GM18909 (cell line): ENCODE measurements around the gene ATP6V0D1.

Experiments
- ATAC-seq: cut with Tn5 transposase; IDR thresholded peaks from one replicate; pipeline ENCODE4 v1.9.1; 2021; ENCODE audit warnings: mild to moderate bottlenecking; ENCODE audit not compliant: unreplicated experiment, poor library complexity

The ATP6V0D1 gene

DNA sequence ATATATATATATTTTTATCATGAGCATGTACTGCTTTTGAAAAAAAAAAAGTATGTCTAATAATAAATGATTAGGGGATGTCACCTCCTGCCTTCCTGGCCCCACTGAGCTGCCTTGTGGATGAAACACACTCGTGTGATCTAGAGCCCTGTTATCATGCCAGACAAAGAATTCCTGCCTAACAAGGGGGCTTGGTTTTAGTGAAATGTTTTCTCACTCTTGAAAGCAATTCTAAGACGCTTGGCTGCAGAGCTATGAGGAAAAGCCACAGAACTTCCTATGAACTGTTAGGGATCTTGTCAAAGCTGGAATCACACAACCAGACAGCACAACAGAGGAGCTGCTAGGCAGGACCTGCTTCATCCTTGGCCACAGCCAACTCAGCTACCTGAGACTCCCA is 68.7 kb downstream of the ATP6V0D1 start:
- no peak for ATAC-seq

DNA sequence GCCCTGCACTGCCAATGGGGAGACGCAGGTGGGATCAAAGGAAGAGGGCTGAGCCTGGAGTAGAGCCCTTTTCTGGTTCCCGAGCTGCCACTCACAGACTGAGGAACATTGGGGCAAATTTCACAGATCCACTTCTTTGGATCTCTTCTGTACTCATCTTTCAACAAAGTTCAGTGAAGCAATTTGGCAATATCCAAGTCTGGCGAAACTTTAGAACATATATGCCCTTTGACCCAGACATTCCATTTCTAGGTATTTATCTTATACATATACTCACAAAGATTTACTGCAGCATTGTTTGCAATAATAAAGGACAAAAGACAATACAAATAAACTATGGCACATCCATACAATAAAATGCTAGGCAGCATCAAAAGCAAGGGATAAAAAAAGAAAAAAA is 69.6 kb downstream of the ATP6V0D1 start:
- ATAC-seq, result no peak

DNA sequence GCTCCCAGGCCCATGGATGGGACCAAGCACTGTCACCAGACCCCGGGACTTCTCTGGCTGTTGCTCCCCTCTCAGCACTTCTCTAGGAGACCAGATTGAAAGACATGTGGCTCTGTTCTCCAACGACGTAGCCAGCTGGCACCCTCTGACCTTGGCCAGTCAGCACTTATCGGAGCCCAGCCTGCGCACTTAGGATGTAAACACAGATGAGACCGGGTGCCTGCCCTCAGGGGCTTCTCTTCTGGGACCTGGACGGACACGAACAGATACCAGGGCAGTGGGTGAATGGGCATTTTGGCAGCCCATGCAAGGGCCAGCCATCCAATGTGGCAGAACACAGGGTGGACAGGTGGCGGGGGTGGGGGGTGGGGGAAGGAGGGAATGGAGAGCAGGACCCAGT is 71.3 kb downstream of the ATP6V0D1 start:
- ATAC-seq, result no peak

DNA sequence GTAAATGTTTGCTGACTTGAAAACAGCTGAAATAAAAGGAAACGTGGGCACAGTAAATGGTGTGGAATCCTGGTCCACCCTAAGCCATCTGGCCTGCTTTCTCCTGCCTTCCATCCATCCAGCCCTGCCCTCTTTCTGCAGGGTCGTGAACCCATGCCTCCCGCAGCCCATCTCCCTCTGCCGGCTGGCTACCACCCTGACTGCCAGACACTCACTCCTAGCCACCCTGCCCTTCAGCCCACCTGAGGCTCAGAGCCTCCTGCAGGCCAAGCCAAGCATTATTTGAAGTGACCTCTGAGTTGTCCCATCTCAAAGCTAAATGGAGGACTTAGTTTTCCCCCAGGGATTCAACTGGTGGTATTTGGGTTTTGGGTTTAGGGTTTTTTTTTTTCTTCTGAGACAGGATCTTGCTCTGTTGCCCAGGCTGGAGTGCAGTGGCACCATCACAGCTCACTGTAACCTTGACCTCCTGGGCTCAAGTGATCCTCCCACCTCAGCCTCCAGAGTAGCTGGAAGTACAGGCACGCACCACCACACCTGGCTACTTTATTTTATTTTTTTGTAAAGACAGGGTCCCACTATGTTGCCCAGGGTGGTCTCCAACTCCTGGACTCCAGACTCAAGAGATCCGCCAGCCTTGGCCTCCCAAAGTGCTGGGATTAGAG is 73.0 kb downstream of the ATP6V0D1 start:
- no peak for ATAC-seq

DNA sequence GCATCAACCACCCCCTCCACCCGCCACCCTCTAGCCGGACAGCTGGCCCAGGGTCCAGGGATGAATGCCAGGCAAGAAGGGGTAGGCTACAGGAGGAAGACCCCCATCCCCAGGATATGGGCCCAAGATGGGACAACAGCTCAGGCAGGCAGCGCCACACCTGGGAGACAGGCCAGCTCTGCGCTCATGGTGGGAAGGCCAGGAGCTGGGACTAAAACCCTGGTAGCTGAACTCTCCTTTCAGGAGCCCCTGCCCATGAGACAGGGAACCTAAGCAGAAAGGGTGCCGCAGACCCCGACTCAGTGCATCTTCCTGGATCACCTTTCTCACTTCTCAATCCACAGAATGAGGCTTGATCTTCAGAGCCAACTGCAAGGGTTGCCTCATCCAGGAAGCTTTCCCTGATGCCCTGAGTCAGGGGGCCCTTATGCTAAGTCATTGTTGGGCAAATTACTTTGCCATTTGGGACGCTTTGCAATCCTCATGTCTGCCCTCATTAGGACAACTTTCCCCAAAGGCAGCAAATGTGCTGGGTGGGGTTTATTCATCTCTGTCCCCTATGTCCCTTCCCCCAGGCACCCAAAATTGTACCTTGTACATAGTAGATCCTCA is 73.7 kb downstream of the ATP6V0D1 start:
- ATAC-seq, result no peak

DNA sequence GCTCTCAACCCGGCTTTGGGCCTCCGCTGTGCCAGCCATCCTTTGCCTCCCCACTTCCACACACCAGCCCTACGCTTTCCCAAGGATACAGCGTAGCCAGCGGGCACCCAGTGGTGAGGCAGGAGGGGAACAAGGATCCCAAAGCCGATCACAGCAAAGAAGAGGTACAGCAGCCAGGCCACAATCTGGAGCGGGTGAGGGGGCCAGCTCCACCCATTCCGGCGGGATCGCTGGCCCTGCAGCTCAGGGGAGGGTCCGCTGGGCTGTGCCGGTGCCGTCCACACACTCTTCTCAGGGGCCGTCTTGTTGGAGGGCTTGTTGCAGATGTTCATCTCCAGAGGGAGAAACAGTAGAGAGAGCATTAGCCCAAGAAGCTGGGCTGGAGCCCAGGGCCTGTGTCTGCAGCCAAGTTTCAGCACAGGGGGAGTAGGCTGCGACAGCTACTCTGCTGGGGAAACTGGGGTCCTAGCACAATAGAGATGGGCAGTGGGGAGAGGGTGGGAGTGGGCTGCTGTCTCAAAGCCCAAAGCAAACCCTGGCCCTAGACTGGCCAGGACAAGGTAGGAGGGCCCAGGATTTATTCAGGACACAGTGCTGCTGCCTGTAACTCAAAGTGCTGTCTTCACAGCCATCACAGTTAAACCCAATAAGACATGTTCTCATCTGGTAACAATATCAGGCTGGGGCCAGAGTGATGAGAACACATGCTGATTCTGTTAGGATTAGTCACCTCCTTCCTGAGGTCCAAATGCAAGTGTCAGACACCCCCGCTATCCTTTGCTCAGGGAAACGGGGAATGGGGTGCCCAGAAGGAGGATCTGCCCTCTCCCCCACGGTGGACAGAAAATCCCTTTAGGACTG is 74.6 kb downstream of the ATP6V0D1 start:
- ATAC-seq, result no peak

DNA sequence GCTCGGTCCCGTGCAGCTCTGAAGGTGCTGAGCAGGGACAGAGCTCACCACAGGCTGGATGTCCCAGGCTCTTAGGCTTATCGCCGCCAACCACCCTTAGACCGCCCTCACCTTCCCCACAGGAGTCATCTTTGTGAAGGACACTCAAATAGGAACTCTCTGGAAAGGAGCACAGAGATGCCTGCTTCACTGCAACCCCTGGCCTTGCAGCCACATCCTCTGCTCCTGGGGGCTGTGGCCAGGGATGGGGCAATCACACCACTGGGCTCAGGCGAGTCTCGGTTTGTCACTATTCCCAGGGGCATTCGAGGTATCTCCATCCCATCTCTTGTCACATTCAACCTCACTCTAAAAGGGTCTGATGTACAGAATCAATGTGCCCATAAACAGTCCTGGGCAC is 75.6 kb downstream of the ATP6V0D1 start:
- no peak for ATAC-seq

DNA sequence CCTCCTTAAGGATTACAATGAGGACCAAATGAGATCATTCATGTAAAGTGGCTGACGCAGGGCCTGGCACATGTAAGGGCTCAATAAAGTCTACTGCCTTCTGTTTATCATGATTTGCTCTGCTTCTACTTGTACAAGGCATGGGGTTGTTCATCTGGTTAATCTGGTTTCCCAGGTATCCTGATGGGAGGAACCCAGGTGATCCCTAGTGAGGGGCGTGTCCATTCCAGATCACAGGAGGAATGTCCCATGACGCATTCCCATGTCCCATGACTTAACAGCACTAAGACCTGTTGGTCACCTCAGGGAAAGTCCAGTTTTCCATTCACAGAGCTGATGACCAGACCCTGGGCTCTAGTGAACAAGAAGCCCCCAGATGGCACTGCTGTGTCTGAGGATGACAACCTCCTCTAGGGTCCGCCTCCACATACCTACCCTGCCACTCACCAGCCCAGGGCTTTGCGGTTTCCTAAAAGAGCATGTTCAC is 76.2 kb downstream of the ATP6V0D1 start:
- no peak for ATAC-seq

DNA sequence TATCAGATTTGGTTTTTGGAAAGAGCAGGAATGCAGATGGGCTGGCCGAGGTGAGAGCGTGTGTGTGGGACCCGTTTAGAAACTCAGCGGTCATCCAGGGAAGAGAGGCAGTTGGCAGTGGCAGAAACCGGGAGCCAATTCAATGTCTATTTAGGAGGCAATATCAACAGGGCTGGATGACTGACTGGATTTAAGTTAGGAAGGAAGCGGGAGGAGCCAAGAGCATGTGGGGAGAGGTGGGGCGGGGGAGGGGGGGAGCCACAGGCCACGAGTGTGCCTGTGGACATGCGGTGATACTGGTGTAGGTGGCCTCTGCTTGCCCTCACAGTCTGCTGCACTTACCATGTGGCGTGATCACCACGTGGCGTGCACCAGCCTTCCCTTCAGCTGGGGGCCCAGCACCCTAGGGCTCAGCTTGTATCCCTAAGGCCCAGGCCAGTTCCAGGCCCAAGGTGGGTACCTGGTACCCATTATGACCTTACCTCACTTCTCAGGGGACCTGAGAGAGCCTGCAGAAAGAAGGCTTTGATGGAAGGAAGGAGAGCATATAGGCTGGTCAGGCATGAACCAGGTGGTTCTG is 76.9 kb downstream of the ATP6V0D1 start:
- ATAC-seq, result no peak

DNA sequence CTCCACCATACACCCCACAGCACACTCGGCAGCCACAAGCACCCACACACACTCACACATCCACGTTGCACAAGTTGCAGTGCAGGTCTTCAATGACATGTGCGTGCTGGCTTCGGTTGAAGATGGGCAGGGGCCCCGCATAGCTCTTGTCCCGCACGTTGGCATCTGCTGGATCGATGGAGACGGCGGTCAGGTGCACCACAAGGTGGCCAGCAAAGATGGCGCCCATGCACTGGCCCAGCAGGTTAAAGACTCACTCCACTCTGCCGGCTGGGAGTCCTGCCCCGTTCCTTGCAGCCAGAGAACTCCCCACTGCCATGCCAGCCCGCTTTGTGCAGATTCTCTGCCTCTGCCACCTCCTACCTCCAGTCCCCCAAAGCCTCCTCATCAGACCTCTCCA is 80.1 kb downstream of the ATP6V0D1 start:
- no peak for ATAC-seq

DNA sequence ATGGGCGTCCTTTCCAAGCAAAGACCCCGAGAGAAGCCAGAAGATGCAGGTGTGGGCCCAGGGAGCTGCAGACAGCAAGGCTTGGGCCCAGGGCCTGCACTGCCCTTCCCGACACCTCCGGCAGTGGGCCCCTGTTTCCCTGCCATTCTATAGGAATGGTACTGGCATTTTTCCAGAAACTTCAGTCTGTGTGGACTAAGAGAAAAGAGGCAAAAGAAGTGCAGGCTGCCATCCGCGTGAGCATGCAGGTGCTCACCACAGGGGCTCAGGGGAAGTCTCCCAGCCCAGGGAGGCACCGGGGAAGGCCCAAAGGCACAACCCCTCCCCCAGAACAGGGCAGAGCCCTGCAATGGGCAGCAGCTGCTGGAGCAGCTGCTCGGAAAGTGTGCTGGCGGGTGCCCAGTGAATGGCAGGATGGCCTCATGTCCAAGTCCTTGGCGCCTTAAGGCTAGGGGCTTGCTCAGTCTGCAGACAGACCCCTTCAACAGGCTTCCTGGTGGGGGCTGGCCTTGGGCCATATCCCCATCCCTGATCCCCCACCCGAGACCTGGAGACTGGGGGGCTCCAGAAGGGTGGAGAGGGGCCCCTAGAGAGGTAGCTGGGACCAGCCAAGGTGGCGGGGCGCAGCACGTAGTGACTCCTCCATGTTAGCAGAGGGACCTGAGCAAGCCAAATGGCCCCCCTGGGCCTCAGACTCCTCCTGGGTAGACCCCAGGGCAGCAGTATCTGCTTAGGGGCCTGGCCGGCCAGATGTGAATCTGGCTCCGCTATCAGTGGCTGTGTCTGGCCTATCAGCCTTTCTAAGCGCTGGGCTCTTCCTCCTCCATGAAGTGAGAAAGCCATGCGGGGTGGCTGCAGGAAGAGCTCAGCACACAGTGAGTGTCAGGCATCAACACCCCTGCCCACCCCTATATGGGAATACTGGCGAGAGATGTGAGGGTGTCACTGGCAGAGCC is 80.9 kb downstream of the ATP6V0D1 start:
- no peak for ATAC-seq

DNA sequence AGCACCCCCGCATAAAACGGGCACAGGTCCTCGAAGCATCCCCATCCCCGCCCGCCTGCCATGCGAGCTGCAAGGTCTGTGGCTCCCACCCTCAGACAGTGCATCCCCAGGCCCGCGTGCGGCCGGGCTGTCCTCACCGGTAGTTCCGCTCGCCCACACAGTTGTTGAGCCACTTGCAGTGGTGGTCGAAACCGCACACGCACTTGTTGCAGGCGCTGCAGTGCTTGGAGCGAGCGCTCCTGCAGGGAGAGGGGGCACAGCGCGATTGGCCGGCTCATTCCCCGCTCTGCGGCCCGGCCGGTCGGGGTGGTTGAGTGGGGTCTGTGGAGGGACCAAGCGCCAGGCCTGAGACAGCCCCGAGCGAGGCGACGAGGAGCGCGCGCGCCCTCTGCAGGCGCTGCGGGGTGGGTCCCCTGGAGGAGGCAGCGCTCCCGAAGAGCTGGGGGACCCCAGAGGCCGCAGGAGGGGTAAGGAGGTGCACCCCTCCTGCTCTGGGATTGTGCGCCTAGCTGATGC is 81.7 kb downstream of the ATP6V0D1 start:
- no peak for ATAC-seq

DNA sequence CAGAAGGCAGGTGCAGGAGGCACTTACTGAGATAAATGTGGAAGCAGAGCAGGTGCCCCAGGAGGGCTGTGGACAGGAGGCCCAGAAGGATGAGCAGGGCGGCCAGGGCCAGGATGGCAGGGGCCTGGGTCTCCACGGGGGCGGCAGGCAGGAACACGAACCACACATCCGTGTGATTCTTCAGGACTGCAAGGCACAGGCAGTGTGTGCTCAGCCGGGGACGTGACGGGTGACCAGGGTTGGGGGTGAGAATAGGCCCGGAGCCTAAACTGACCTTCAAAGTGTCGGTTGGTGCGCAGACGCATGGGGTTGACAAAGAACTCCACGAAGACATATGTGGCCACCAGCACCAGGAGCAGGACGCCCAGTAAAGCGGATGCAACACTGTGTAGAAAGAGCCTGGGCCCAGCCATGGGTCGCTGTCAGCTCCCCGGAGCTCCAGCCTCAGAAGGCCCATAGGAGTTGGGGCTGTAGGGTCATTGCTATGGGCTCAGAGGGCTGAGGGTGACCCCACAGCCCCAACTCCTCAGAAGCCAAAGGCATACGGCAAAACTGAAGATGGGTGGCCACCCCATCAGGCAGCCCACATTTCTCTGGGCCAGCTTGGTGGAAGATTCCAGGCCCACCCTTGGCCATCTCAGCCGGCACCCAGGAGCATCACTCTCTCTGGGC is 82.3 kb downstream of the ATP6V0D1 start:
- ATAC-seq, result no peak

DNA sequence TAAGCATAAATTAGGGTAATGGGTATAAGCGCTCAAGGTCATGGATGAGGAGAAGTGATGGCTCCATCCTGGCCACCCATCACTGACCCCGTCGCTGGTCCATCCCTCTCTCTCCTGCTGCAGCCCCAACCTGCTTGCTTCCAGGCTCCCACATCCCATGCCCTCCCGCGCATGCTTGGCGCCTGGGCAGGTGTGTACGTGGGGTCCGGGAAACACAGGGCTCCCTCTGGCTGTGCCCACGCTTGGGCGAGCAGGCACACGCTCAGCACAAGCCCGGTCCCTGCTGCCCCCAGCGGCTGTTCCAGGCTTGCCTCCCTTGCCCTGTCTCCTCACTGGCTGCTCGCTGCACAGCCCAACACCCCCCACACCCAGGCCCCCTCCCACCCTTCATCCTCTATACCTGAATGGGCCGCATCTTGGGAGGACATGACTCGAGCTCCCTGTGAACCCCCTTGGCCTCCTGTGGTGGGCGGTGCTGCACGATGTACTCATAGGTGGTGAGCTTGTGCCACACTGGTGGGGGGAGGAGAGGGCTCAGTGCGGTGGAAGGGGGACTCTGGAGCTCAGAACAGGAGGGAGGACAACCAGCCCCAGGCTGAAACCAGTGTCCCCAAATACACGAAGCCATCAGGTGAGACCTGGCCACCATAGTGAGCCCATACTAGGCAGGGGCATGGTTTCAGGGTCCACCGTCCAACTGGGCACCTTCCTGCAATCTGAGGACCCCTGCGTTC is 83.0 kb downstream of the ATP6V0D1 start:
- ATAC-seq, result no peak

DNA sequence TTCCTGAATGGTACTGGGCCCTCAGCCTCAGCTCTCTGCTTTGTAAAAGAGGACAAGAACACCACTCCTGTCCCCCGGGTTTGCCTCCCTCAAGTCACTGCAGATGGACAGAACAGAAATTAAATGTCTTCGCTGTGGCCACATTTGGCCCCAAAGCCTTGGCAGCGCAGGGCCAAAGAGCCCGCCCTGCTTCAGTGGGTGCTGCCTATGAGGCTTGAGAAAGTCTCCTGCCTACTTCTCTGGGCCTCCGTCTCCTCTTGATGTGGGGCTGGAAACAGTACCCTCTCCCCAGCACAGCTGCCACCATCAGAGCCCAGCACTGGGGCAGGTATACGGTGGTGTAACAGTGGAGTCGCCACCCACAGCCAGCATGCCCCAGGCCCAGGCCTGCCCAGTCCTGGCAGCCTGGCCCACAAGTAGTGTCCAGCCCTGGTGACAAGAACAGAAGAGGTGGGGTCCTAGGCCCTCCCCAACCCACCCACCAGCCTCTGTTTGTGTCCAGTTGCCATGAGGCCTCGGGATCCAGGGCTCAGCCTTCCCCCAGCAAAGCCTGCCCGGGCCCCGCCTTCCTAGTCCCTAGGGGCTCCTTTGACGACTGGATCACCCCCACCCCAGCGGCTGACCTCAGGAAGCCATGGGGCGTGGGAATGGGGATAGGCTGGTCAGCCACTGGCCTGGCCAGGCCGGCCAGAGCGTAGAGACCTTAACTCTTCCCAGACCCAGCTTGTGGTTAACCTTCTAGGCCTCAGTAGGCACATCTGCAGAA is 83.7 kb downstream of the ATP6V0D1 start:
- no peak for ATAC-seq

DNA sequence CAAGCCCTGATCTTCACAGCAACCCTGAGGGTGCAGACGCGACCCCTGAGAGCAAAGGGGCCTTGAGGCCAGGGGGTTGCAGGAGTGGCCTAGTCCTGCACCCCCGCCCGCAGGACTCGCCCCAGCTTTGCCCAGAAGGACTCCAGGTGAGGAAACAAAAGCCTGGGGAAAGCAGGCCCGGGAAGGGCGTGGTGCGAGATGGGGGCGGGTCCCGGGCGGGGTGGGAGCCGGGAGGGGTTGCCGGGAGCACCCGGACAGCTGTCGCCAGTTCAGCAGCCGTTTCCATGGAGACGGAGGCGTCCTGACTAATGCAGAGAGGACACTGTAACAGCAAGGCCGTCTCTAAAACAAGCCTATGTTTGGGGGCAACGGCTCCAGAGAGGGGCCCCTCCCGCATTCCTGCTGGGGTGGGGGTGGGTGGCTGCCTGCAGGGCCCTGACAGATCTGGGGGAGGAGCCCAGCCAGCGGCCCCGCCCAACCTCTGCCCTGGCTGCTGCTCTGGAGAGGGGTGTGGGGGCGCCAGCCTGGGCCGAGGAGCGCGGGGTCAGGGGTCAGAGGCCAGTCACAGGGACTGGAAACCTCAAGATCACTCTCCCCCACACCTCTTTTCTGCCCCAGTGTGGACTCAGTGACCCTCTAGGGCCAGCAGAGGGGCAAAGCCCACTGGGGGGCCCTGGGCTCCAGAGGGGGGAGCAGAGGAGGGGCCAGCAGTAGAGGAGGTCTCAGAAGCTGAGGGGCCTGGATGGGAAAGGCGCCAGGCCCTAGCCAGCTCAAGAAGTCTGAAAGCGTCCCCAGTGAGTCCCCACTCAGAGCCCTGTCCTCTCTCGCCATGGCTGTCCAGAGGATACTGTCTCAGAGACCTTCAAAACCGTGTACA is 84.6 kb downstream of the ATP6V0D1 start:
- ATAC-seq, result no peak
